Loucy (cell line): ENCODE measurements around the gene CDX1.

ENCODE experiments used
- H2AFZ ChIP-seq: fragments of 200-600 bp; sonication (generic); 2 replicates; pipeline ENCODE4 v1.6.0; 2016; ENCODE audit warnings: antibody characterized with exemption, mild to moderate bottlenecking, low read length, moderate library complexity
- H3F3A ChIP-seq: fragments of 200-600 bp; 2 replicates; pipeline ENCODE4 v1.6.0; 2016; ENCODE audit warnings: antibody characterized with exemption, low read depth, mild to moderate bottlenecking
- H3K27me3 ChIP-seq: fragments of 200-600 bp; sonication (generic); 2 replicates; pipeline ENCODE4 v1.6.1; 2014; ENCODE audit warnings: low read length, mild to moderate bottlenecking; ENCODE audit not compliant: insufficient read depth, poor library complexity, severe bottlenecking
- H3K36me3 ChIP-seq: fragments of 200-600 bp; sonication (generic); 2 replicates; pipeline ENCODE4 v1.6.1; 2016; ENCODE audit warnings: low read length; ENCODE audit not compliant: insufficient read depth
- H3K4me1 ChIP-seq: fragments of 200-600 bp; sonication (generic); 2 replicates; pipeline ENCODE4 v1.5.1; 2014; ENCODE audit warnings: low read length, mild to moderate bottlenecking; ENCODE audit not compliant: insufficient read depth, poor library complexity, severe bottlenecking
- H3K4me2 ChIP-seq: fragments of 200-600 bp; sonication (generic); 2 replicates; pipeline ENCODE4 v1.6.0; 2014; ENCODE audit warnings: antibody characterized with exemption, low read length, low read depth, mild to moderate bottlenecking; ENCODE audit not compliant: poor library complexity, severe bottlenecking
- H3K4me3 ChIP-seq: fragments of 200-600 bp; sonication (generic); 2 replicates; pipeline ENCODE4 v1.5.1; 2014; ENCODE audit warnings: low read length, mild to moderate bottlenecking, mixed read lengths; ENCODE audit not compliant: poor library complexity, severe bottlenecking
- H3K79me2 ChIP-seq: fragments of 200-600 bp; sonication (generic); 2 replicates; pipeline ENCODE4 v1.6.1; 2014; ENCODE audit warnings: low read length; ENCODE audit not compliant: insufficient read depth
- H3K9ac ChIP-seq: fragments of 200-600 bp; sonication (generic); 2 replicates; pipeline ENCODE4 v1.6.0; 2014; ENCODE audit warnings: mild to moderate bottlenecking, low read depth, low read length, moderate library complexity; ENCODE audit not compliant: poor library complexity, severe bottlenecking
- H3K9me2 ChIP-seq: fragments of 200-600 bp; sonication (generic); replicated peaks from 2 replicates; pipeline ENCODE4 v1.6.1; 2016; ENCODE audit warnings: low read depth, low read length, mixed read lengths
- H3K9me3 ChIP-seq: fragments of 200-600 bp; sonication (generic); 2 replicates; pipeline ENCODE4 v1.6.1; 2014; ENCODE audit warnings: mild to moderate bottlenecking, antibody characterized with exemption, low read length, low read depth; ENCODE audit not compliant: insufficient read depth
- H4K20me1 ChIP-seq: fragments of 200-600 bp; sonication (generic); 2 replicates; pipeline ENCODE4 v1.6.0; 2014; ENCODE audit warnings: antibody characterized with exemption, low read length, mild to moderate bottlenecking; ENCODE audit not compliant: insufficient read depth, poor library complexity, severe bottlenecking
- EZH2phosphoT487 ChIP-seq: fragments of 200-600 bp; IDR thresholded peaks from 2 replicates; pipeline ENCODE4 v1.6.1; 2018; ENCODE audit warnings: antibody characterized with exemption, mild to moderate bottlenecking, moderate library complexity, borderline replicate concordance
- TF ChIP-seq, protein P1 (sequence below): fragments of 200-600 bp; sonication (generic); conservative IDR thresholded peaks from 2 replicates; pipeline ENCODE4 v1.5.1; 2014; ENCODE audit warnings: mild to moderate bottlenecking, antibody characterized with exemption, low read length

CDX1 gene

GRCh38 chr5:150175076-150175475 lies 8.5 kb downstream of the CDX1 start:
- H3K9ac ChIP-seq, result no peak overlapping the region
- H3F3A ChIP-seq, result no peaks in the 10 kb centered on the region
- no peaks in the 10 kb centered on the region for H3K27me3 ChIP-seq
- no peak overlapping the region for H3K4me2 ChIP-seq
- H3K36me3 ChIP-seq, result no peaks in the 10 kb centered on the region
- no peaks in the 10 kb centered on the region for H3K4me1 ChIP-seq
- no peaks in the 10 kb centered on the region for H4K20me1 ChIP-seq
- no peak for TF ChIP-seq EZH2phosphoT487
- no peaks in the 10 kb centered on the region for H3K9me3 ChIP-seq
- H3K4me3 ChIP-seq, result no peak overlapping the region
- H2AFZ ChIP-seq, result peak overlapping the region; percentile 72
- no peaks in the 10 kb centered on the region for H3K79me2 ChIP-seq
- H3K9me2 ChIP-seq, result no peaks in the 10 kb centered on the region

- Histone ChIP-seq H3K79me2 (no peaks in the 10 kb centered on the region), H3K4me2 (no peak overlapping the region), H3K4me3 (no peak overlapping the region), H3K36me3 (no peaks in the 10 kb centered on the region), H4K20me1 (no peaks in the 10 kb centered on the region), H2AFZ (peak overlapping the region; percentile 72), H3K9me3 (no peaks in the 10 kb centered on the region), H3F3A (no peaks in the 10 kb centered on the region), H3K9me2 (no peaks in the 10 kb centered on the region), H3K9ac (no peak overlapping the region), H3K27me3 (no peaks in the 10 kb centered on the region), H3K4me1 (no peaks in the 10 kb centered on the region)
- no peak for TF ChIP-seq EZH2phosphoT487
- TF ChIP-seq, protein P1, sequence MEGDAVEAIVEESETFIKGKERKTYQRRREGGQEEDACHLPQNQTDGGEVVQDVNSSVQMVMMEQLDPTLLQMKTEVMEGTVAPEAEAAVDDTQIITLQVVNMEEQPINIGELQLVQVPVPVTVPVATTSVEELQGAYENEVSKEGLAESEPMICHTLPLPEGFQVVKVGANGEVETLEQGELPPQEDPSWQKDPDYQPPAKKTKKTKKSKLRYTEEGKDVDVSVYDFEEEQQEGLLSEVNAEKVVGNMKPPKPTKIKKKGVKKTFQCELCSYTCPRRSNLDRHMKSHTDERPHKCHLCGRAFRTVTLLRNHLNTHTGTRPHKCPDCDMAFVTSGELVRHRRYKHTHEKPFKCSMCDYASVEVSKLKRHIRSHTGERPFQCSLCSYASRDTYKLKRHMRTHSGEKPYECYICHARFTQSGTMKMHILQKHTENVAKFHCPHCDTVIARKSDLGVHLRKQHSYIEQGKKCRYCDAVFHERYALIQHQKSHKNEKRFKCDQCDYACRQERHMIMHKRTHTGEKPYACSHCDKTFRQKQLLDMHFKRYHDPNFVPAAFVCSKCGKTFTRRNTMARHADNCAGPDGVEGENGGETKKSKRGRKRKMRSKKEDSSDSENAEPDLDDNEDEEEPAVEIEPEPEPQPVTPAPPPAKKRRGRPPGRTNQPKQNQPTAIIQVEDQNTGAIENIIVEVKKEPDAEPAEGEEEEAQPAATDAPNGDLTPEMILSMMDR, result peak; percentile 68
Measured at GRCh38 chr5:150175536-150175935, 9.0 kb downstream of the CDX1 start.

- H3K9me2 ChIP-seq, result no peaks in the 10 kb centered on the region
- no peaks in the 10 kb centered on the region for H3K9me3 ChIP-seq
- no peaks in the 10 kb centered on the region for H3K4me1 ChIP-seq
Measured at GRCh38 chr5:150176745-150177477, 10.3 kb downstream of the CDX1 start.

More at GRCh38 chr5:150176745-150177477, 10.3 kb downstream of the CDX1 start:
- no peaks in the 10 kb centered on the region for H3F3A ChIP-seq
- H2AFZ ChIP-seq, result no peak overlapping the region
- H3K4me3 ChIP-seq, result no peak overlapping the region
- no peaks in the 10 kb centered on the region for H4K20me1 ChIP-seq
- TF ChIP-seq, protein P1, result no peak
- no peak for TF ChIP-seq EZH2phosphoT487
- no peaks in the 10 kb centered on the region for H3K79me2 ChIP-seq
- no peak overlapping the region for H3K9ac ChIP-seq
- H3K27me3 ChIP-seq, result no peaks in the 10 kb centered on the region
- no peaks in the 10 kb centered on the region for H3K36me3 ChIP-seq
- H3K4me2 ChIP-seq, result no peak overlapping the region
